Panc1 (cell line): ENCODE measurements around the gene PLPP7. TPM values are rescaled to one million over a fixed set of nuclear protein-coding genes. Genes with fewer than 3 reads are reported as not detected.

Experiments used
- ATAC-seq: fragments of 200-7000 bp; cut with Tn5 transposase; 2 replicates; pipeline ENCODE4 v1.9.1; 2020; ENCODE audit warnings: mild to moderate bottlenecking, moderate library complexity
- BruUV-seq: library from RNA; stranded (reverse); fragments of 400-500 nt; replicated peaks from 2 replicates; lab custom pipeline; 2021; lab: Mats Ljungman, UMichigan
- CTCF ChIA-PET: fragments of 300-600 bp; sonication (Branson Sonifier 250); formaldehyde crosslinking; loops from one replicate; lab custom pipeline; 2022; ENCODE audit warnings: antibody characterized with exemption; lab: Charles Lee
- POLR2A ChIA-PET: fragments of 300-600 bp; sonication (Branson Sonifier 250); formaldehyde crosslinking; loops from one replicate; lab custom pipeline; 2022; ENCODE audit warnings: antibody characterized with exemption; lab: Charles Lee
- DNase-seq: peaks from one replicate; pipeline ENCODE4 v3.0.0-alpha.2; 2010; ENCODE audit warnings: low read depth, low spot score
- H3K27ac ChIP-seq: 2 replicates; pipeline ENCODE4 v1.5.1; 2011; ENCODE audit warnings: mild to moderate bottlenecking, low read length, inconsistent platforms
- H3K27me3 ChIP-seq: fragments of 200-500 bp; sonication (Bioruptor generic); 2 replicates; pipeline ENCODE4 v1.6.0; 2014; ENCODE audit warnings: low read length, inconsistent platforms; ENCODE audit not compliant: control insufficient read depth, insufficient read depth
- H3K36me3 ChIP-seq: fragments of 200-500 bp; sonication (Bioruptor generic); 2 replicates; pipeline ENCODE4 v1.5.1; 2014; ENCODE audit warnings: inconsistent platforms, mild to moderate bottlenecking, low read length, moderate library complexity; ENCODE audit not compliant: control insufficient read depth, insufficient read depth
- H3K4me1 ChIP-seq: 2 replicates; pipeline ENCODE4 v1.5.1; 2011; ENCODE audit warnings: inconsistent platforms, mild to moderate bottlenecking, low read length, moderate library complexity; ENCODE audit not compliant: control insufficient read depth, insufficient read depth
- H3K4me3 ChIP-seq, 2 experiments: 2 replicates each; pipeline ENCODE4 v1.5.1; 2011 to 2012; ENCODE audit warnings: low read depth in 2 of 2, low read length in 2 of 2, mild to moderate bottlenecking in 2 of 2, inconsistent platforms in 1 of 2, moderate library complexity in 1 of 2
- H3K9me3 ChIP-seq: fragments of 200-500 bp; sonication (Bioruptor generic); 2 replicates; pipeline ENCODE4 v1.5.1; 2014; ENCODE audit warnings: low read depth, mild to moderate bottlenecking, inconsistent platforms, low read length, moderate library complexity; ENCODE audit not compliant: control insufficient read depth, insufficient read depth
- POLR2AphosphoS5 ChIP-seq: IDR thresholded peaks from 2 replicates; pipeline ENCODE4 v1.6.1; 2012; ENCODE audit warnings: mild to moderate bottlenecking, low read depth, low read length, moderate library complexity
- REST ChIP-seq, 2 experiments: IDR thresholded peaks; 2 replicates each; pipeline ENCODE4 v1.6.1; 2011 to 2012; ENCODE audit warnings: low read depth in 2 of 2, control low read depth in 1 of 2, low read length in 1 of 2, mild to moderate bottlenecking in 1 of 2, moderate library complexity in 1 of 2; ENCODE audit not compliant: insufficient read depth in 1 of 2
- SIN3A ChIP-seq: IDR thresholded peaks from 2 replicates; pipeline ENCODE4 v1.6.1; 2012; ENCODE audit warnings: low read depth, mild to moderate bottlenecking, low read length, moderate library complexity, borderline replicate concordance; ENCODE audit not compliant: insufficient read depth
- TCF7L2 ChIP-seq: IDR thresholded peaks from 2 replicates; pipeline ENCODE4 v1.6.1; 2011; ENCODE audit warnings: mild to moderate bottlenecking, low read depth, low read length, inconsistent platforms
- in situ Hi-C: cut with HindIII; loops from 2 replicates; pipeline ENCODE4 v1.10.0; 2016; ENCODE audit warnings: low sequenced_read_pairs, low pct_unique_long_range_greater_than_20kb
- intact Hi-C: fragments of 100-400 bp; cut with micrococcal nuclease; formaldehyde crosslinking; loops from one replicate; pipeline ENCODE4 v1.10.0; 2022; ENCODE audit not compliant: unreplicated experiment
- total RNA-seq: library from RNA; stranded (reverse); gene quantifications from one replicate; pipeline ENCODE4 v1.2.1, GENCODE V29; 2021; ENCODE audit not compliant: unreplicated experiment
- TF ChIP-seq, protein P1 (sequence below): fragments of 450-650 bp; IDR thresholded peaks from 2 replicates; pipeline ENCODE4 v1.5.1; 2017; ENCODE audit warnings: mild to moderate bottlenecking

Gene PLPP7
- total RNA-seq, 1 experiment from 2014 or later = 3.3 TPM

DNA sequence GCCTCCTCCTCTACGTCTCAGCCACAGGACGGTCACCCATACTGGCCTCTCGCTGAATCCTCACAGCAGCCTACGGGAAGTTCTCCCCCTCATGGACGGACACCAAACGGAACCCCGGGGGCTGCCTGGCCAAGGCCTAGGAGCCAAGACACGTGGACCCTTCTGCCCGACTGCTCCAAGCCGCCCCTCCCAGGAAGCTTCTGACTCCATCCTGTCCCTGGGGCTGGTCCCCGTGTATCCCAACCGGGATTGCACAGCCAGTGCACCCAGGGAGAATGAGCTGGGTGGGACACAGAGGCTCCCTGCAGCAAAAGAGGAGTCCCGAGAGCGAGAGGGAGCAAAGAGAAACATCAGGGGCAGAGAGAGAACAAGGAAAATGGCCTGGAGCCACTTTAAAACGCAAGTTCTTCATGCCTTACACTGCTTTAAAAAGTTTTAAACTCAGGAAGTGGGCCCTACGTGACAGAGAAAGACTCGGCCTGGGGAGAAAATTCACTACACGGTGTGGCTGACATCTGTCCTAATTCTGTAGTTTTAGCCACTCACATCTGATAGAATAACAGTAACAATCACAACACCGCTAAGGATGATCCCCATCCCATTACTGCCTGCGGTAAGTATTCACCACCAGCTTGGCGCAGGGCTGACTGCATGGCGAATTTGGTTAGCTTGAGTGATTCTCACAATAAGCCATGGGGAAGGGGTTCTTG lies 16.2 kb upstream of the PLPP7 start:
- no peak for TF ChIP-seq TCF7L2

DNA sequence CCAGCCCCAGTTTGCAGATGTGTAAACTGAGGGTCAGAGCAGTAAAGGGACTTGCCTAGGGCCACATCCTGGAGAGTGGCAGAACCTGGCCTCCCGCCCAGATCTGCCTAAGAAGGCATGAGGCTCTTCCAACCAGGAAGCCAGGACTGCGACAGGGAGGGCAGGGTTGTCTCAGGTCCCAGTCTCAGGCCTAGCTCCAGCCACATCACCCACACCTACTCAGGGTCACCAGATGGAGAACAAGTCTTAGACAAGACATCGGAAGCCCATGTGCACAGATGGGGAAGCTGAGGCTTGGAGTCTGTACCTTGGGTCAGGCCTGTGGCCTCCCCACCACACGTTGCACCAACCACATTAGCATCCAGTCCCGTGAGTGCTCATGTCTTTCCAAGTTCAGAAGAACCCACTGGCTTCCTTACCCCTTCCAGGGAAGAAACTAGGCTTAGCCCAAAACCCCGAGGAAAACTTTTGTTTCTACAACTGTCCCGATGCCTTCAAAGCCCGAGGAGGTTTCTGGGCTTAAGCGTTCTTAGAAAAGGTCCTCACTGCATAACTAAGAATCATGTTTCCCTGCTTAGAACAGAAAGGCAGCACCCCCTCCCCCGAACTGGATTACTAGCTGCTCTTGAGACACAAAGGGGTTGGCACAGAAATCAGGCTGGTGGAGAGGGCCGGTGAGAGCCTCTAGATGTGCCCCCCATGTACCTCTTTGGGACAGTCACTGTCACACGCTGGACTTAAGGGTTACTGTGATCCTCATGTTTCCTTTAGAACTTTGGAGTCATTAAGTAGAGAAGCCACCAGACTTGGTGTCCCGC lies 15.5 kb upstream of the PLPP7 start:
- no peak overlapping the region for H3K27ac ChIP-seq
- H3K4me3 ChIP-seq = no peak overlapping the region
- DNase-seq (no peak), ATAC-seq (no peak)
- TF ChIP-seq SIN3A = no peak
- TF ChIP-seq POLR2AphosphoS5 = no peak
- TF ChIP-seq TCF7L2 = no peak
- no peak for TF ChIP-seq REST (IDR thresholded peaks at IDR 0.05; ENCODE audit: insufficient read depth in 1 of 2, low read depth in 2 of 2, low read length in 1 of 2)
- TF ChIP-seq, protein P1, sequence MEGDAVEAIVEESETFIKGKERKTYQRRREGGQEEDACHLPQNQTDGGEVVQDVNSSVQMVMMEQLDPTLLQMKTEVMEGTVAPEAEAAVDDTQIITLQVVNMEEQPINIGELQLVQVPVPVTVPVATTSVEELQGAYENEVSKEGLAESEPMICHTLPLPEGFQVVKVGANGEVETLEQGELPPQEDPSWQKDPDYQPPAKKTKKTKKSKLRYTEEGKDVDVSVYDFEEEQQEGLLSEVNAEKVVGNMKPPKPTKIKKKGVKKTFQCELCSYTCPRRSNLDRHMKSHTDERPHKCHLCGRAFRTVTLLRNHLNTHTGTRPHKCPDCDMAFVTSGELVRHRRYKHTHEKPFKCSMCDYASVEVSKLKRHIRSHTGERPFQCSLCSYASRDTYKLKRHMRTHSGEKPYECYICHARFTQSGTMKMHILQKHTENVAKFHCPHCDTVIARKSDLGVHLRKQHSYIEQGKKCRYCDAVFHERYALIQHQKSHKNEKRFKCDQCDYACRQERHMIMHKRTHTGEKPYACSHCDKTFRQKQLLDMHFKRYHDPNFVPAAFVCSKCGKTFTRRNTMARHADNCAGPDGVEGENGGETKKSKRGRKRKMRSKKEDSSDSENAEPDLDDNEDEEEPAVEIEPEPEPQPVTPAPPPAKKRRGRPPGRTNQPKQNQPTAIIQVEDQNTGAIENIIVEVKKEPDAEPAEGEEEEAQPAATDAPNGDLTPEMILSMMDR = no peak
- H3K36me3 ChIP-seq = no peaks in the 10 kb centered on the region
- no peaks in the 10 kb centered on the region for H3K27me3 ChIP-seq
- no peaks in the 10 kb centered on the region for H3K9me3 ChIP-seq
- ChIA-PET CTCF (interaction anchor here (0.8 kb wide), 1 partner anchor 47 kb away, joined by 3 read pairs; no protein-coding TSS in a partner anchor), POLR2A (no interaction called here)
- H3K4me1 ChIP-seq = no peaks in the 10 kb centered on the region
- no TSS peak for BruUV-seq
- in situ Hi-C loops (no loop called here), intact Hi-C loops (no loop called here)

More for the DNA sequence above, 16.2 kb upstream of the PLPP7 start:
- in situ Hi-C loops = no loop called here
- Histone ChIP-seq H3K4me1 (no peaks in the 10 kb centered on the region), H3K36me3 (no peaks in the 10 kb centered on the region), H3K9me3 (no peaks in the 10 kb centered on the region), H3K27ac (no peak overlapping the region), H3K4me3 (no peak overlapping the region), H3K27me3 (no peaks in the 10 kb centered on the region)
- ATAC-seq = no peak
- ChIA-PET CTCF (interaction anchor here (0.8 kb wide), 1 partner anchor 48 kb away, joined by 3 read pairs; no protein-coding TSS in a partner anchor), POLR2A (no interaction called here)
- no peak for DNase-seq
- BruUV-seq = no TSS peak
- intact Hi-C loops = no loop called here
